CD4-positive, alpha-beta T cell (primary cell): ENCODE results near the gene PDGFRB. TPM values are rescaled to one million over a fixed set of nuclear protein-coding genes. Genes with fewer than 3 reads are reported as not detected.
A peak's percentile ranks its signal among the peaks of the same experiment; 100 is the strongest.

Experiments
- ATAC-seq: fragments of 200-7000 bp; cut with Tn5 transposase; one replicate; pipeline ENCODE4 v1.10.0; 2022; ENCODE audit warnings: mild to moderate bottlenecking; ENCODE audit not compliant: poor library complexity
- CTCF ChIA-PET: fragments of 350-600 bp; sonication (Branson Sonifier 250); formaldehyde crosslinking; loops from one replicate; lab custom pipeline; 2021; ENCODE audit warnings: antibody characterized with exemption, inconsistent platforms; lab: Charles Lee
- POLR2A ChIA-PET: fragments of 350-600 bp; sonication (Branson Sonifier 250); formaldehyde crosslinking; loops from one replicate; lab custom pipeline; 2021; ENCODE audit warnings: antibody characterized with exemption, inconsistent platforms; lab: Charles Lee
- DNase-seq, 14 experiments: peaks; one replicate each; pipeline ENCODE4 v3.0.0-alpha.2; 2013 to 2020; ENCODE audit warnings: mixed read lengths in 2 of 14
- H3K27ac ChIP-seq, 2 donors: one replicate each; pipeline versions ENCODE4 v1.5.1 to v1.7.0; 2013; ENCODE audit warnings: low read length in 2 of 2, low read depth in 1 of 2, mild to moderate bottlenecking in 1 of 2
- H3K27me3 ChIP-seq, 2 experiments: 1 replicate in 1 of 2; 2 replicates in 1 of 2; pipeline versions ENCODE4 v1.6.1 to v1.7.0; 2013; ENCODE audit warnings: low read length in 2 of 2, control low read depth in 1 of 2, mild to moderate bottlenecking in 1 of 2, moderate library complexity in 1 of 2; ENCODE audit not compliant: insufficient read depth in 2 of 2, control insufficient read depth in 1 of 2
- H3K36me3 ChIP-seq: one replicate; pipeline ENCODE4 v1.6.1; 2013; ENCODE audit warnings: low read length, control low read depth; ENCODE audit not compliant: insufficient read depth
- H3K4me1 ChIP-seq: one replicate; pipeline ENCODE4 v1.6.1; 2013; ENCODE audit warnings: low read length, control low read depth; ENCODE audit not compliant: insufficient read depth
- H3K4me3 ChIP-seq: one replicate; pipeline ENCODE4 v1.5.1; 2013; ENCODE audit warnings: mild to moderate bottlenecking, low read length, moderate library complexity
- H3K9me3 ChIP-seq, 2 experiments: 1 replicate in 1 of 2; 2 replicates in 1 of 2; pipeline versions ENCODE4 v1.6.1 to v1.7.0; 2013; ENCODE audit warnings: low read length in 2 of 2, mild to moderate bottlenecking in 2 of 2, control low read depth in 1 of 2, moderate library complexity in 1 of 2; ENCODE audit not compliant: control insufficient read depth in 1 of 2, insufficient read depth in 1 of 2
- H3K27ac Mint-ChIP-seq: one replicate; pipeline ENCODE4 v1.8.0; 2020; ENCODE audit warnings: mixed read lengths
- H3K27me3 Mint-ChIP-seq: one replicate; pipeline ENCODE4 v1.8.0; 2021; ENCODE audit warnings: mixed read lengths
- H3K36me3 Mint-ChIP-seq: one replicate; pipeline ENCODE4 v1.8.0; 2021; ENCODE audit warnings: low read depth, mixed read lengths
- H3K4me1 Mint-ChIP-seq: one replicate; pipeline ENCODE4 v1.8.0; 2021; ENCODE audit warnings: low read depth, mixed read lengths
- H3K4me3 Mint-ChIP-seq: one replicate; pipeline ENCODE4 v1.8.0; 2020; ENCODE audit warnings: mild to moderate bottlenecking, mixed read lengths
- H3K9me3 Mint-ChIP-seq: one replicate; pipeline ENCODE4 v1.8.0; 2020; ENCODE audit warnings: mixed read lengths
- CTCF ChIP-seq: fragments of 200-600 bp; IDR thresholded peaks from one replicate; pipeline ENCODE4 v1.8.0; 2022; ENCODE audit warnings: antibody characterized with exemption, mild to moderate bottlenecking
- intact Hi-C, 2 experiments: fragments of 100-400 bp; cut with DNase I in 1 of 2; cut with micrococcal nuclease in 1 of 2; formaldehyde crosslinking; loops; one replicate each; pipeline versions ENCODE4 v1.15.1 to v1.9.0; 2023 to 2025; cut with DNase I, micrococcal nuclease
- total RNA-seq, 174 experiments: library from RNA in 2 of 174; stranded (reverse) in 2 of 174; gene quantifications; one replicate each; pipeline ENCODE4 v1.2.3 and lab custom pipeline; 2021 to 2026

PDGFRB gene
- total RNA-seq, 2 experiments from 2014 or later = not detected

- DNase-seq (no peak), ATAC-seq (no peak)
- POLR2A ChIA-PET = no interaction called here
- Histone ChIP-seq H3K27me3 (peaks cover 21 to 25% of the 10 kb centered on the region in 2 experiments), H3K27ac (no peak overlapping the region), H3K36me3 (no peaks in the 10 kb centered on the region), H3K4me1 (no peaks in the 10 kb centered on the region), H3K9me3 (no peaks in the 10 kb centered on the region), H3K4me3 (no peak overlapping the region)
- Mint-ChIP-seq H3K4me3 (no peak overlapping the region), H3K9me3 (no peaks in the 10 kb centered on the region), H3K4me1 (no peaks in the 10 kb centered on the region), H3K27ac (no peak overlapping the region), H3K36me3 (no peaks in the 10 kb centered on the region), H3K27me3 (peaks cover 28% of the 10 kb centered on the region)
- CTCF ChIA-PET = no interaction called here
- intact Hi-C loops = no loop called here
- no peak for TF ChIP-seq CTCF
Measured at GRCh38 chr5:150186137-150186536, 30.5 kb upstream of the PDGFRB start.

- H3K27ac ChIP-seq = no peak overlapping the region
- DNase-seq (peak in 1 of 14 experiments; percentile 19), ATAC-seq (no peak)
- ChIA-PET POLR2A (no interaction called here), CTCF (no interaction called here)
- no peak for TF ChIP-seq CTCF
- H3K4me1 ChIP-seq = no peaks in the 10 kb centered on the region
- H3K36me3 Mint-ChIP-seq = no peaks in the 10 kb centered on the region
- H3K27me3 Mint-ChIP-seq = peaks cover 21% of the 10 kb centered on the region
- H3K9me3 ChIP-seq = no peaks in the 10 kb centered on the region
- no peaks in the 10 kb centered on the region for H3K36me3 ChIP-seq
- no peaks in the 10 kb centered on the region for H3K4me1 Mint-ChIP-seq
- H3K9me3 Mint-ChIP-seq = no peaks in the 10 kb centered on the region
- peaks cover 14 to 17% of the 10 kb centered on the region in 2 experiments for H3K27me3 ChIP-seq
- intact Hi-C loops = no loop called here
- H3K27ac Mint-ChIP-seq = no peak overlapping the region
- no peak overlapping the region for H3K4me3 ChIP-seq
- H3K4me3 Mint-ChIP-seq = no peak overlapping the region
Measured at GRCh38 chr5:150184990-150185912, 29.6 kb upstream of the PDGFRB start.

- Mint-ChIP-seq H3K9me3 (no peaks in the 10 kb centered on the region), H3K27me3 (peaks cover 13% of the 10 kb centered on the region), H3K4me3 (no peak overlapping the region), H3K27ac (no peak overlapping the region), H3K36me3 (no peaks in the 10 kb centered on the region), H3K4me1 (no peaks in the 10 kb centered on the region)
- Histone ChIP-seq H3K9me3 (no peaks in the 10 kb centered on the region), H3K4me3 (no peak overlapping the region), H3K4me1 (no peaks in the 10 kb centered on the region), H3K27ac (no peak overlapping the region), H3K27me3 (peaks cover 6 to 8% of the 10 kb centered on the region in 2 experiments), H3K36me3 (no peaks in the 10 kb centered on the region)
- intact Hi-C loops = no loop called here
- ChIA-PET CTCF (no interaction called here), POLR2A (no interaction called here)
- DNase-seq (no peak), ATAC-seq (no peak)
- no peak for TF ChIP-seq CTCF
Measured at GRCh38 chr5:150184006-150184405, 28.4 kb upstream of the PDGFRB start.
